NCI-H748 (cell line): ENCODE measurements around the gene WIPF1.

Experiments
- DNase-seq: peaks from one replicate; lab custom pipeline; 2025; ENCODE audit not compliant: unreplicated experiment; lab: John Stamatoyannopoulos, UW

WIPF1 gene

DNA sequence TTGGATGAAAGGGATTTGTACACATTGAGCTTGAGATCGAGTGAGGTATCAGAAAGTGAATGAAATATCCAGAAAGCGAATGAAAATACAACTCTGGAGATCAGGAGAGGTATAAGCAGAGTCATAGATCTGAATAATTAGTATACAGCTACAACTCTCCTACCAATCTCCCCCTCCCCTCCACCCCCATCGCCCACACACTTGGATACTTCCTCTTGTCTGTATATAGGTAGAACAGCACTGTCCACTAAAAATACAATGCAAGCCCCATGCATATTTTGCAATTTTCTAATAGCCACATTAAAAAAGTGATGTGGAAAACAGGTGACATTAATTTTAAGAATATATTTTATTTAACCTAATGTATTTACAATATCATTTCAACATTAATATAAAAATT is 23.7 kb upstream of the WIPF1 start:
- DNase-seq: no peak

DNA sequence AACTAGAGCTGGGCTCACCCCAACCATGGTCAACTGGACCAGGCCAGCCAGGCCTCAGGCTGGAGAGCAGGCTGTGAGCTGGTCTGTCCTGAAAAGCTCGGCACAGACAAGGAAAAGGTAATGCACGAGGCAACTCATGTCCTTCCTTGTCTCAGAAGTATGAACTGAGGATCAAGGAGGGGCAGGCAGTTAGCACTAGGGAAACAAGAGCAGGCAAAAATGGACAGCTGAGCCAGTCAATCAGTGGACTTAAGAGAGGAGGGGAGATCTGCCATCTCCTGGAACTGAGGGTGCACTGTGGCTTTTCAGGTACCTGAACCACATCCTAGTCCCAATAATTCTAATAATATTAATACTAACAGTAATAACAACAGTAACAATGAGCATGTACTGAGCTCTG is 20.6 kb upstream of the WIPF1 start:
- DNase-seq: no peak

DNA sequence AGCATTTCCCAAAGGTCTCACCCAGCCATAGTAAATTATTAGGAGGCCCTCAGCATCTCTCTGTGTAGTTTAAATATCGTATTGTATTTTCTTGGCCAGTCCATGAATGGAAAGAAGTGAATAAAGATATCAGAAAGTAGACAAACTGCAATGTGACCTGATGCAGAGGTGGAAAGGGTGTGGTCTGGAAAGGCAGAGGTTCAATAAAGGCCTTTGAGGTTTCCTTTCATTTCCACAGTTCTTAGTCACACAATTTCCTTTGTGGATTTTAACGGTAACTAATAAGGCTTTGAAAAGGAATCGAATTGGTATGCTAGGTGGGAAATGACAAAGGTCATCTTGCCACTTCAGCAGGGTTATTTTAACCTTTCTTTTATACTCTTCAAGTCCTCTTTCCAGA is 20.1 kb upstream of the WIPF1 start:
- no peak for DNase-seq

DNA sequence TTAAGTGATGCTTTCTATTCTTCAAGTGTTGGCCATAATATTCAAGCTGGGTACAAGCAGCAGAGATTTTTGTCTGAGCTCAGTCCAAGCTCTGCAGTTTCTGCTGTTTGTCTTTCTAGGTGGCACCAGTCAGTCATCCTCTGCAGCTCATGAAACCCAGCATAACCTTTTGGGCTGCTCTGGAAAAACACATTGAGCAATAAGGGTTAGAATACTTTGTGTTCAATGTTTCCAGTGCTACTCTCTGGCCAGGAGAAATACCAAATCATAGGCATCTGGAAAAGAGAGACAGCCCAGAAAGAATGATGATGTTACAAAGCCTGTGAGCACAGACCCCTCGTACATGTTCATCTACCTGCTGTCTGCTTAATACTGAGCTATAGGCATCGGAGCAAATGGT is 19.5 kb upstream of the WIPF1 start:
- DNase-seq: no peak

DNA sequence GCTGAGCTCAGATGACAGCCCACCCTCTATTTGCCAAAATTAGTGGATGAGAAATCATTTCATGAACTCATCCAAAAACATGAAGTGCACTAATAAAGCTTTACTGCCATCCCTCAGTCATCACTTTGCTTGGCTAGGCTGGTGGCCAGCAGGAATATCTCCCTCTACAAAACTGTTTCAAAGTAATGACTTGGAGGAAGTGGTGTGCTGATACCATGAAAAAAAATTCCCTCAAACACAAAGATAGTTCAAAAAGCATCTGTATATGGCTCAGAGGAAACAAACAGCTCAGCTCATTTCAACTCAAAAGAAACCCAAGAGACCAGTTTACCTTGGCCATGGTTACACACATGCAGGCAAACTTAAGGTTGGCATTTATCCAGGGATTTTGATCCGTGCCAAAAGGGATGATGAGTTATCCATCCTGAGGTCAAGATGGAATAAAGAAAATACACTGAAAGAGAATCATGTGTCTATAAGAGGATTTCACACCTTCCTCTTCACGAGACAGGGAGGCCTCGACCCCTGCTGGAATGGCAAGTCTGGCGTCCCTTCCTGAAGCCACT is 18.4 kb upstream of the WIPF1 start:
- DNase-seq: peak; percentile 8

DNA sequence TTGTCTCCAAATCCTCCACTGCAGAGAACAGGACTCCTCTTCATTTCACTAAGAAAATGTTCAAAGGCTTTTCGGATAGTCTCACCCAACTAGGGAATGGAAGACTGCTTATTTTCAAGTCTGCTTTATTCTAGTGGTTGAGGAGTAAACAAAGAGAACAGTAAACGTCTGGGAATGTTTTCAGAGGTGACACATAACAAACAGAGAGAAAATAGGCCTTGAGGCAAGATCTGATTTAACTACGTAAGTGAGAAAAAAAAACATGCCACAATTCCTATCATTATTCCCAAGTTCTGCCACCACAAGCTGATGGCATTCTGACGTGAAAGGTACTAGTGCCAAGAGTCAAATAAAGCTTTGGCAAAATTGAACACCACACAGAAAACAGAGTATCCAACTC is 16.7 kb upstream of the WIPF1 start:
- no peak for DNase-seq

DNA sequence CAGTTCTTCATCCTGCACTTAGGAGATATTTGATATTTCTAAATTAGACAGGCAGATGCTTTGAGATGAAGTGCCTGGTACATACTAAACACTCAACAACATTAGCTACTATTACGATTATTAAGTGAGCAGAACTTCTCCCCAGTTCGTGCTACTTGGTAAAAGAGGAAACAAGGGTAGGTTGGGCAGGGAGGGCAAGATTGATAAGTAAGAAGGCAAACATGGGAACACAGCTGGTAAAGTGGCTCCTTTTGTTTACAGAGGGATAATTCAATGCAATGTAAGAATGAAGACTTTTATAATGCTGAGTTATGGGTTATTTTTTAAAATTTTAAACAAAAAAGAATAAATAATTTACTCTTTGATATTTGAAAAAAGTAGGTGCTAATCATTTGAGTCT is 15.9 kb upstream of the WIPF1 start:
- DNase-seq: no peak

DNA sequence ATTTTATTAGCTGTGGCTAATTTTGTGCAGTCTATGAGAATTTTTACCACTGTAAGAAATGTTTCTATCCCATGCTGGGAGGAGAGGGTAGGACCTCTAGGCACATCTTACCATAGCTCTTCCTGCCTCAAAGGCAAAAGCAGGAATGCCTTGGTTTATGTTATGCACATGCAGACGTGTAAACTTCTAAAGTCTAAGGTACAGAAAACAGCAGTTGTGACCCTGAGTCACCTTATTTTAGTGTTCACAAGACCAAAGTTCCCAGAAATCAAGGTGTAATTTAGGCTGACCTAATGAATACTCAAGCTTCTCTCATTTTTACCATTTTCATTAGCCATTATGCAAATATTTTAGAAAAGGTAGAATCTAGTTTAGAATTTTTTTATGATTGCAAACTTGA is 15.4 kb upstream of the WIPF1 start:
- DNase-seq: no peak

DNA sequence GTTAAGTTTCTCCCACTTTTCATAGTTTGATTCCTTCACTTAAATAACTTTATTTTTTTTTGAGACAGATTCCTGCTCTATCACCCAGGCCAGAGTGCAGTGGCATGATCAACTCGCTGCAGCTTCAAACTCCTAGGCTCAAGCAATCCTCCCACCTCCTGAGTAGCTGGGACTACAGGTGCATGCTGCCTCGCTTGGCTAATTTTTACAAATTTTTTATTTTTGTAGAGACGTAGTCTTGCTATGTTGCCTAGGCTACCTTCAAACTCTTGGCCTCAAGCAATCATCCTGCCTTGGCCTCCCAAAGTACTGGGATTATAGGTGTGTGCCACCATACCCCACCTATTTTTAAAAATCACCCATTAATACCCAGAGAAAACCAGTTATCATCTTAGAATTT is 14.2 kb upstream of the WIPF1 start:
- DNase-seq: no peak

DNA sequence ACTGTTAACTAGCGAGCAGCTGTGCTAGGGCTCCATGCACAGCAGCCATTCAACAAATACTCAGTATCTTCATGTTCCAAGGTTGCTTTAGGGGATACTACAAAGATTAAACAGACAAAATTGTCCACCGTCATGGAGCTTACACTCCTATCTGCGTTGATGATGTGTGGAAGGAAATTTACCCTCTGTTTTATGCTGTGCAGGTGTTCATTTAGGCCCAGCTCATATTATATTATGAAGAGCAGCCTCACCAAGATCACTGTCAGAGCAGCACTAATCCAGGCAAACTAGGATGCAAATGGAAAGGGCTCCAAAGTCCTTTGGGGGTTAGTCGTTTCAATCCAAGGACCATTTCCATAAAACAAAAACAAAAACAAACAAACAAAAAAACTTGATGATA is 13.4 kb upstream of the WIPF1 start:
- no peak for DNase-seq

DNA sequence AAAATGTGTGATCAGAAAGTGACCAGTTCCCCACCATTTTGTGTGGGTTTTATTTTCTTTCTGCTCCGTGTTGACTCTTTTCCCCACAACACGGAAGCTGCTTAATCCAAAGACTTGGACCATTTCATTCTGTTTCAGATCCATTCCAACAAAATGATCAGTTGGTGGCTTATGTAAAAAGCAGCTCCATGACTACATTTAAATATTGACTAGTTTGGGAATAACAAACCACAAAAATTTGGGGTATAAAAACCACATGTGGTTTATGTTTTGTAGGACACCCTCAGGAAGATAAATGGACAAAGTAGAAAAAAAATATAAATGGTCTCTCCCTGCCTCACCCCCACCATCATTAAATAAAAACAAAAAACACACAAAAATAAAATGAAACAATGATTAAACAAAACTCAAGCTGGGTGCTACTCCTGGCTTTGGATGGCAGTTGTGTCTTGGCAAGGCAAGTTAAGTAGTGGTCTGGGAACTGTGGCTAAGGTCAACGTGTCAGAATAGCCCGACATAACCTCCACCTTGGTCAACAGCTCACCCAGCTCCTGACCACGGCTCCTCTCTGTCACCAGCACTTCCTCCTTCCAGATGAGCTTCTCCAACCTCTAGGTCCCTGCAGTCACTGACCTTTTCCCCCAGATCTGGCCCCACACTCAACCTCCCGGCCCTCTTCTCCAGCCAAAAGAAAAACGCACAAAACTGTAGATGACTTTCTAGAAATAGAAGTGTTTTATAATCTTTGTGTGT is 12.8 kb upstream of the WIPF1 start:
- no peak for DNase-seq

DNA sequence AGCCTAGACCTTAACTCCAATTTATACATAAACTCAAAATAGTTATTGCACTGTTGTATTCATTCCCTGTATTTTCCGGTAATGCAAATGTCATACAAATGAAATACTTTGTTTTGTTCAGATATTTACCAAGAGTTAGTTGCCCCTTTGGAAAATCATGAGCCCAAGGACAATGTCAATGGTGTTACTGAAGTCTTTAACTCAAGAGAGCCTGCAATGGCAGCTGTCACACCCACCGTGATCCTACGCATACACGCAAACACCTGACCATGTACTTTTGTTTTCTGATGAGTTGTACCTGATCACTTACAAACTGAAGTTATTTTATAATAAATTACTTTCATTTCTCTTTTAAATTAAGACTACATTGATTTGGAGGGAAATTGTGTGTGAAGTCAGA is 11.7 kb upstream of the WIPF1 start:
- DNase-seq: no peak

DNA sequence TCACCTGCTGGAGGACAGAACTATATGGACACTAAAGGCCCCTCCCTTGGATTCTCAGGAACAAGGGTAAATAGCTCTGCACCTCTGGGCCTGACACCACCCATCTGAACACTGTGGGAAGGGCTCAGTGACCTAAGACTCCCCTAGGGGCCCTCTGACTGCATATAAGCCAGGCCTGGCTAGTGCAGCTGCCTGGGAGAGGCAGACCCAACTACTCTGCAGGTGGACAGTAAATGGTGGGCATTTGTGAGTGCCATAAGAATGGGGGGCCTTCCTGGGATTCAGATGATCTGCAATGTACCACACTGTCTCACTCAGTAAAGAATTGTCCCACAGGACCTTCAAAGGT is 11.2 kb upstream of the WIPF1 start:
- DNase-seq: no peak

DNA sequence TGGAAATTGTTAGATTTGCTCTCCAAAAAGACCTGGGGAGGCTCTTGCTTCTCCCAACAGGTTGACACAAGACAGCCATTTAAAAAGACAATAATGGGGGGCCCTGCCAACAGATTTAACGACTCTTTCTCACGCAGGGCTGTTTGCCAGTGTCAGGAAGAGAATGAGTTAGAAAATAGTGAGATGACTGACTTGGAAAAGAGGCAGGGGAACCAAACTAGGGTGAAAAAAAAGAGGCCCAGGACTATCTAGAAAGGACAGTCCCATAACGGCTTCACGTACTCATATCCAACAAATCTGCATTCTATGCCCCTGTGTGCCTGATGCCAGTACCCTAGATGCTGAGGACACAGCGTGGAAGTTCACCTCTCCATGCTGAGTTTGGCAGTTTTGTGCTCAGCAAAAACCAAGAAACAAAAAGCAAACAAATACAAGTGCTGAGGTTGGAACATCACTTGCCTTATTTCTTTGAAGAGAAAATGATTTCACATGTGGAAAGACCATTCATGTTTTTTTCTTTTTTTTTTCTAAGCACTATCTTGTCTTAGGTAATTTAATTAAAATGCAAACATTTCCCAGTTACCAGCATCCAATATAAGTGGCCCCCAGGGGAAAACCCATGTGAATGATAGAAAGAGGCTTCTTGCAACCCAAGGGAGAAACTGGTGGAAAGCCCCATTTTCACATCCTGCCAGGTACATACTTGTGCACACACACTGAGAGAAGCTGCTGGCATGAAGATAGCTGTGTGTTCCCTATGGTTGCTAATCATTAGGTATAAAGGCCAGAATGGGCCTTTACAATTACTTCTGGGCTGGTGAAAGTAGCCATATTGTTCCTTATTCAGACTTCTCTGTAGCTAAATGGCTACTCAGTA is 10.6 kb upstream of the WIPF1 start:
- DNase-seq: no peak

DNA sequence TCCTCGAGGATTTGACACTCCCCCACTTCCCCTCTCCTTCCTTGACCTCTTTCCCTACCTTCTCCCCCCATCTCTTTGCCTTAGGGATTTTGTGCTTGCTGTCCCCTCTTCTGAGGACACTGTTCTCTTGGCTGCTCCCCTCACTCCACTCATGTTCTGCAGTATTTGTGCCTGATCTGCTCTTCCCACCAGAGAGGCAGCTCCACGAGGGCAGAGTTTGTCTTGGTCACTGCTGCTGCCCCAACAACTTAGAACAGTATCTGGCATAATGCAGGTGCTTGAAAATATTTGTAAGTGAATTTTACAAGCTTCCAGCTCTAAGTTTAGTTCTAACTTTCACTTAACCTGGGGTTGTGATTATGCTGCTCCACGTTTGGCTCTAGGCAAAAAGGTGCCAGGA is 10.0 kb upstream of the WIPF1 start:
- DNase-seq: no peak

DNA sequence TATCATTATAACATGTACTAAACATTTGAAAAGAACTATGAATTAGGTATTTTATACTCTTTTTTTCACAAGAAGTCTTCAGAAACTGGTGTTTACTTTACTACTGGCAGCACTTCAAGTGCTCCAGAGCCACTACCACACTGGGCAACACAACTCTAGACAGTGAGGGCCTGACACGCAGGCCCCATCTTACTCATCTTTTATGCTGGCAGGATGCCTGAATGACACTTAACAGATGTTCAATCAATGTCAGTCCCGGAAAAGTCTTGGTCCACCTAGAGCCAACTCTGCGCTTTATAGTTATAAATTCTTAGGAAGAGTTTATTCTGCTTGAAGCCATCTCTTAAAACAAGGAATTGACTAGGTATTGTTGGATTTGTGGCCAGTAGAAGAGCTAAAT is 8.7 kb upstream of the WIPF1 start:
- DNase-seq: no peak

DNA sequence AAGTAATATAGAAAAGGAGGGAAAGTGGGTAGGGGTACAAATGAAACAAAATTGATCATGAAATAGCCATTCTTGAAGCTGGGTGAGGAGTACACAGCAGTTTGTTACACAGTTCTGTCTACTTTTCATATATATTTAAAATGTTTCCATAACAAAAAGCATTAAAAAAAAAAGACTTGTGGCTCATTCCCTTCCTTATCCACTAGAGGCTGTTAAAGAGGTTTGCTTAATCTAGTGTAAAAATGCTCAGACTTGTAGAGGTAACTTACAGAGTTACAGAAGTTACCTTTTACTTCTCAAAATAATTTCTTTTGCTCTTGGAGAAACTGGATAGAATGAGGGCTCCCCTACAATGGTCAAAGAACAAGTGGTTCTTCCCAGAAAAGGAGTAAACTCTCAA is 8.1 kb upstream of the WIPF1 start:
- no peak for DNase-seq

DNA sequence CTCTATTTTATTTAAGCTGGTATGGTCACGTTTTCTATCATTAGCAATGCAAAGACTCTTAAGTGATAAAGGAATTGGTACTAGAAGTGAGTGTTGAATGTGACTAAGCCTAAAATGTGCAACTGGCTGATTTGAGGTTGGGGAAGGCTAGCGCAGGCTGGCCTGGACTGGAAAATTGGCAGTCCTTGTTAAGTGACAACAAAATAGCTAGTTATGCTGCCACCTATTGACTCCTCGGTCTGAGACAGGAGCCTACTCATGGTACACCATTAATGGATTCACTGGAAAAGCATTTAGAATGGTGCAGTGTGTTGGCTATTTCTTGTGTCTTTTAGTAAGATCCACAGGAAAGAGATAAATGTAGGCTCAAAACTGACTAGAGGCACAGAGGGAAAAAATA is 5.7 kb upstream of the WIPF1 start:
- DNase-seq: peak; percentile 54

DNA sequence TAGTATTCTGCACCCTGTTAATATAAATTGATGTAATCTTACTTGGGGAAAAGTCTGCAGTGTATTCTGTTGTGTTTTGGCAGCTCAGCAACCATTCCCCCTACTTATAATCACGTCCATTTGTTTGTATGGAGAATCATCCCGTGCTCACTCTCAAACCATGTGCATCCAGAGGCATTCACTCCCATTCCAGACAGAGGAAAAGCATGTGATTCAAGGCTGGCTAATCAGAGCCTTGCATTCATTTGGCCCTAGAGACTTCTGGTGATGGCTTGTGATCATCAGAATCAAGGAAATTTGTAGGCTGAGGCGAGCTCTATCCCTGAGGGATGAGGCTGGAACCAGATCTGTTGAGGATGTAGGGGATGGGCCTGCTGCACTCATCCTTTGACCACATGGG is 5.1 kb upstream of the WIPF1 start:
- DNase-seq: no peak

DNA sequence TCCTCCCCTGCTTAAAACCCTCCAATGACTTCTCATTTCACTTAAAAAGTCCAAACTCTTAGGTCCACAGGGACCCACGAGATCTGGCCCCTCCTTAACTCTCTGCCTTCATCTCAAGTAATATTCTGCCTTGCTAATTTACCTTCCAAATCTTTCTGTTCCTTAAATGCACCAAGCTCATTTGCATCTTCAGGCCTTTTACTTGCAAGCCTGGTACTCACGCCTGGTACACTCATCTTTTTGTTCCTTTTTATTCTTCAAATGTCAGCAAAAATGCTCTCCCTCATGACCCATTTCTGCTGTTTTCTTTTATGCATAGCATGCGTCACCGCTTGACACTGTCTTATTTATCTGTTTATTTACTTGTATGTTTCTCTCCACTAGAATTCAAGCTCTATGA is 2.7 kb upstream of the WIPF1 start:
- no peak for DNase-seq

DNA sequence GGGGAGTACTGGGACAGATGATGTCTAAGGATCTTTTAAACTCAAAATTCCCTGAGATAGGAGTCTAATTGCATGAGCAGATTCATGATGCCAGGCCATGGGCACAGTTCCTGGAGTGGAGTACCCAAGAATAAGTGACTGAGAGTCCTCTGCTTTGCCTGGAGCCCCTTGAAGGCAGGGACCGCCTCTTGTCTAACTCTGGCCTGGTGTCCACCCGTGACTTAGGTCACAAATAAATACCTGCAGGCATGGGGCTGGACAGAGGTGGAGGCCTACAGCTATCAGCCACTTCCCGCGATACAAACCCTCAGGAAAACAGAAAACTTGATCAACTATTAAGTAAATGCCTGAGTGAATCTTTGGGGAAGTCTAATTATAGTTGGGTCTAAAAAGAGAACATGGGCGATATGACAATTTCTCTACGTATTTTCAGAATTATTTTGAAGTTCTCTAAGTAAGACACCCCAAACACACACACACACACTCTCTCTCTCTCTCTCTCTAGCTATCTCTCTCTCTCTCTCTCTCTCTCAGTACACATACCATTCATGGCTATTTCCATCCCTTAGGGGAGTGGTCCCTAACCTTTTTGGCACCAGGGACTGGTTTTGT is 1.8 kb upstream of the WIPF1 start:
- DNase-seq: no peak

DNA sequence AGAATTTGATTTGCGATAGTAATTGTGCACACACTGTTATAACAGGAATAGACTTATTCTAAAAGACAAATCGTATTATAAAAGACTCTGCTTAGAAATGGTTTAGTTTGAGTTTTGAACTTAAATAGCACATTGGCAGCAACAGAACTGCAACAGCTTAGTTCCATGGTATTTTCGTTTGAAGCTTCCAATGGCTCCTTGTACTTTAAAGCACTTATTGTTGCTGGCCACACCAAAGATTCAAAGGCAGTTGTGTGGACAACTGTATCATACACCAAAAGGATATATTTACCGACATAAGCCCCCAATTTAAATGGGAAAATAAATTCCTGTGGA is 627 bp downstream of the WIPF1 start:
- DNase-seq: no peak
